Hematopoietic multipotent progenitor cell treated with erythropoietin and hydrocortisone succinate and interleukin-3 and kit ligand, for 4 days (in vitro differentiated cells): Measurements from ENCODE around the gene RACGAP1.
"Not testable (repeated sequence)": the region's sequence is repeated elsewhere in the genome, so short reads cannot be mapped to it uniquely, and the experiment has no call there.

Experiments used
- DNase-seq: peaks from one replicate; pipeline ENCODE4 v3.0.0-alpha.2; 2015

RACGAP1 gene

DNA sequence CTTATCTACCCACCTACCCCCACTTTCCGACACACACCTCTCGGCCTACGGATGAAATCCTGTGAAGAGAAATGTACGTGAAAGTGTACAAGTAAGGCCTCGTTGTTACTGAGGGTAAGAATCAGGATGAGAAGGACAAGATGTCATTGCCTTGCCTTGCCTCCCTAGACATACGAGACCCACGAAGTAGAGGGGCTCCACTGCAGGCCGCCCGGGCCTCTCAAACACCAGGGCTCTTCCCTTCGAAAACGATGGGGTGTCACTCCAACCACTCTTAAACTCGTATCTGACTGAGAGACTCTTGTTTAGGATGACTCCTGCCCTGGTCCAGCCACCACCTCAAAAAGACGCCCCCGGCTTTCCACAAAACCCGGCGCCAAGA is 498 bp downstream of the RACGAP1 start:
- peak; percentile 50 for DNase-seq

DNA sequence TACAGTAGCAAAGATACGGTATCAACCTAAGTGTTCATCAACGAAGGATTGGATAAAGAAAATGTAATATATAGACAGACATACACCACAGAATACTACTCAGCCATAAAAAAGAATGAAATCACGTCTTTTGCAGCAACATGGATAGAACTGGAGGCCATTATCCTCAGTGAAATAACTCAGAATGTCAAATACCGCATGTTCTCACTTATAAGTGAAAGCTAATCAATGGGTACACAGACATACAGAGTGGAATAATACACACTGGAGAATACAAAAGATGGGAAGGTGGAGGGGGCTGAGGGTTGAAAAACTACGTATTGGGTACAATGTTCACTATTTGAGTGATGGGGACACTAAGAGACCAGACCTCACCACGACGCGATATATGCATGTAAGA is 1.1 kb downstream of the RACGAP1 start:
- DNase-seq: no peak

DNA sequence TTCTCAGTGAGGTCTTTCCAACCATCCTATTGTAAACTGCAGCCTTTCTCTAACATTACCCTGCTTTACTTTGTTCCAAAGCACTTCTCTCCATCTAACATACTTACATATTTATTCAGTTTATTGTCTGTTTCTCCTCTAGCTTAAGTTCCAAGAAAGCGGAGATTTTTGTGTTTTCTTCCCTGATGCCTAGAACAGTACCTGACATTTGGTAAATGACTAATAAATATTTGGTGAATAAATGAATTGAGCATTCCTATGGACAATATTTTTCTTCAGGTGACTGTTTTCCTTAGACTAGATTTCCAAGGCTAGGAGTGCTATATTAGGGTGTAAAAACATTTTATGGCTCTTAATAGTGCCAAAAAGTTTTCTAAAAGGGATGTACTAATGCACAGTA is 2.4 kb downstream of the RACGAP1 start:
- no peak for DNase-seq

DNA sequence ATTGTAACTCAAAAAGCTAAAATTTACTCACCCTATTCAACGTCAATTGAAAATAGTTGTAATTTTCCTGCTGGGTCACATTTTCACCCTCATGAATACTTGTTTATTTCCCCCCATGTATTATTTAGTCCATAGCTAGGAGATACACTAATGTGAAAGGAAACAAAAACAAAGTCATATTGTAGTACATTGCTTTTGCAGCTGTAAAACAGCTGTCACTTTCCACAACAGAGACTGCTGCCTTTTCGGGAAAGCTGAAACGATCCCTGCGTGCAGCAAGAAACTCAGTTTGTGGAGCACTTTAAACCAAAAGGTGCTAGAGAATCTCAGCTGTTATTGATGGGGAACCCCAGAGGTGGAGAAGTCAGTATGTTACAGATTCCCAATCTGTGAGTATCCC is 4.3 kb downstream of the RACGAP1 start:
- no peak for DNase-seq

DNA sequence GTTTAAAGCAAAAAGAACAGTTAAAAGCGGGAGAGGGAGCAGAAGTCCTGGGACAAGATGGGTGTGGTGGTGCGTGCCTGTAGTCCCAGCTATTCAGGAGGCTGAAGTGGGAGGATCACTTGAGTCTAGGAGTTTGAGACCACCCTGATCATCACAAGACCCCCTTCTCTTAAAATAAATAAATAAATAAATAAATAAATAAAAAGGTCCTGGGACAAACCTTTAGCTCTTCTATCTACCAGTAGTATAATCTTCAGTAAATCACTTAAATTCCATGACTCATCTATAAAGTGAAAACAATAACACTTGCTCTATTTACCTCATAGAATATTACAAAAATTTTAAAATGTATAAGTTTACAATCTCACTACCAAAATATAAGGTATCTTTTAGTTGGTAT is 5.8 kb downstream of the RACGAP1 start:
- no peak for DNase-seq

DNA sequence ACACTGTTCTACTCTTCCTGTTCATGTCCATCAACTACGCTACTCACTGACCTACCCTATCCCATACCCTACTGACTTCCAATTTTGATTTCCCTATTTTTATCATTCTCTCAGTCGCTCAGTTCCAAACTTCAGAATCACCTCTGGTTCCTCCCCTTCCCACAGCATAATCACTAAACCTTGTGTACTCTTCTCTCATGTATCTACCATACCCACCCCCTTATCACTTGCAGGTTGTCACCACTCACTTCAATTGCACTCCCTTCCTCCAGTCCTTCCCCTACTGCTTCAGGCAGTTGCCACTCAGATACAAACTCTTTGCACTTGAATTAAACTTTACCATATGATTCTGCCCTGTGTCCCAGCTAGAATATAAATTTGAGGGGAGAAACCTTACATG is 6.3 kb downstream of the RACGAP1 start:
- DNase-seq: peak; percentile 18

DNA sequence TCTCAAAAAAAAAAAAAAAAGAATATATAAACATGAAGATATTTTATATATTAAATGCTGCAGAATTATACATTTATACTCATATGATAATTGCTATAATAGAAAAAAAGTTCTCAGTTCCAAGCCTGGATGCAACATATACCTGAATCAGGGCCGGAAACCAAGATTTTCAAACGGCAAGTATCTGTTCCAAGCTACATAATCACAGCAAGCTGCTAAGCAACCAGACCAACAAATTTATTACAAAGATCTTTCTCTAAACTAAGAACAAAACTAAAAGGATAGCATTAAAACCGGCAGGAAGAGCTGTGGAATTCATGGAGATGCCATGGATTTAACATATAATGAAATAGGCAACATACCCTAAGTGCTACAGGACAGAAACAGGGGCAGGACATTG is 7.1 kb downstream of the RACGAP1 start:
- DNase-seq: no peak

DNA sequence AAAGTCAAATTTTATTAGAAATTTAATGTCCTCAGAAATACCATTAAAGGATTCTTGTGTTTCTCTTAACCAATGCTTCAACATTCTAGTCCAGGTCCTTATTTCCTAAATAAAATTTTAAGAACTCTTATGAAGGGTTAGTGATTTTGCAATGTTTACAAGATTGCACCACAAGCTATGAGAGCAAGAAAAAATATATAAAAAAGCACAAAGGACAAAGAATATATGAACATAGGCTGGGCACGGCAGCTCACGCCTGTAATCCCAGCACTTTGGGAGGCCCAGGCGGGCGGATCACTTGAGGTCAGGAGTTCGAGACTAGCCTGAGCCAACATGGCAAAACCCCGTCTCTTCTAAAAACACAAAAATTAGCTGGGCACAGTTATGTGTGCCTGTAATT is 7.7 kb downstream of the RACGAP1 start:
- peak; percentile 36 for DNase-seq

DNA sequence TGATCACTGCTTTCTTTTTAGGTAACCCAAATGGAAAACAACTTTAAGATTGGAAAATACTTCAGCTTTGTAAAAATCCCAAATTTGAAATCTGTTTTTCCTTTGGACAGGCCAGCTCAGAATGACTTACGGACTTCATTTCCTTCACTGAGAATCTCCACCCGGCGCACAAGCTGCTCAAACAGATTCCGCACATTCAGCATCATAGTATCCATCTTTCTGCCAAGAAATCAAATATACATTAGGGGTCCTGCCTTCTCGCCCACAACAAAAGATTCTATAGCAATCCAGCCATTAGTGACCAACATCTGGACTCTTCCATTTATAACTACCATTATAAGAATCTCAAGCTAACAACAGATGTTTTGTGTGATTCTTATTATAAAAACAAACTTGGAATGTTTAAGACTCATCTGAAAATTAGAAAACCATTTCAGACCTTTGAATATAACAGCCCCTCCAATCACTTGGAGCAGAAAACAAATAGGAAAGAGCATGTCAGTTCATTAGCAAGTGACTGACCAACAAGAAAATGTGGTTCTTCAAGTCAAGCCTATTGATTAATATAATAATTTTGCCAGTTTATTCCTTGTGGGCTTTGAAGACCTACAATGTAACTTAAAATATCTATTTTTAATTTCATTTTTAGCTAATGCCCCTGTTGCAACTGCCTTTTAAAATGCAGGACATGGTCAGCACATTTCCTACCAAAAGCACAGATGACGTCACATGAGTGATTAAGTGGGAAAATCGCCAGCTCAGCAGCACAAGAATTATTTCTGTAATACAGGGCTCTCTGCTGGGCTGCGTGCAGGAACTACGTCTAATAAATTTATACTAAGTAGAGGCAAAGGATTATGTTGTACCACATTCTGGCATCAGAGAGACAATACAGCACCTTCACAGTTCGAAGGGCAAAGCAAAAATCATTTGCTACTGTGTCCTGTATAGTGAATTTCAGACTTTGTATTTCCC is 8.5 kb downstream of the RACGAP1 start:
- no peak for DNase-seq

DNA sequence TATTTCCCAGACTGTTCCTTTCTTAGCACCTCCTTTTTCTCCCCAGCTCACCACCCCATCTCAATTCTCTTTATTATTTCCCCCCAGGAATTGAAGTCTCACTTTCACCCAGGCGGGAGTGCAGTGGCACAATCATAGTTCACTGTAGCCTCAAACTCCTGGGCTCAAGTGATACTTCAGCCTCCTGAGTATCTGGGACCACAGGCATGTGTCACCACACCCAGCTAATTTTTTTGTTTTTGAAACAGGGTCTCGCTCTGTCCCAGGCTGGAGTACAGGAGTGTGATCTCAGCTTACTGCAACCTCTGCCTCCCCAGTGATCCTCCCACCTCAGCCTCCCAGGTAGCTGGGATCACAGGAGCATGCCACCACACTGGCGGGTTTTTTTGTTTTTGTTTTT is 11.0 kb downstream of the RACGAP1 start:
- DNase-seq: no peak

DNA sequence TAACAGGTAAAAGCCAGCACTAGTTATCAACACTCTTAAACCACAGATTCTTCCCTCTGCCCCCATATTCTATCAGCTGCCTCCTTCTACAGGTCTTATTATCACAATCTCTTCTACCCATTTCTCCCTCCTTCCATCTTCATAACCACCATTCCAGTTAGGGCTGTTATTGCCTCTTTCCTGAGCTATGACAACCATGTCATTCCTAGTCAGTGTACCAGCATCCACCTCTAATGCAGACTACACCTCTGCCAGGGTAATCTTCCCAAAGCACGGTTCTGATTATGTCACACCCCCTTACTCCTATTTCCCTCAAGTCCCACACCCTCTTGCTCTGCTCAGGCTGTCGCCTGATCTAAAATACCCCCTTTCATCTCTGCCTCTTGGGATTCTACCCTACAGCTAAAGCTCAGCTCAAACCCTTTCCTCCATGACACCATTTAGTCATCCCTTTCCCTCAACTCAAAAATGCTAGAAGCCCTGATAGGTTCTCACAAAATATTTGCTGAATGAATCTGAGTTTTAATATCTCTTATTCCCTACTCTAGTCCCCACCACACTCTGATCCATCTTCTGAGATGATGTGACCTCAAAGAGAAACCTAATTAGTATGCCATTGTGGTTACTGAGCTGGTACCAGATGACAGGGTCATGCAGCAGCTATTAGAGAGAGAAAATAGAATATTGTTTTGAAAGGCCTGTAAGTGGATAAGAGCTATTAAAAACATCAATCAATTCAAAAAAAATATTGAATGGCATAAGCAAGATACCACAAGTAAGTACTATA is 11.7 kb downstream of the RACGAP1 start:
- no peak for DNase-seq

DNA sequence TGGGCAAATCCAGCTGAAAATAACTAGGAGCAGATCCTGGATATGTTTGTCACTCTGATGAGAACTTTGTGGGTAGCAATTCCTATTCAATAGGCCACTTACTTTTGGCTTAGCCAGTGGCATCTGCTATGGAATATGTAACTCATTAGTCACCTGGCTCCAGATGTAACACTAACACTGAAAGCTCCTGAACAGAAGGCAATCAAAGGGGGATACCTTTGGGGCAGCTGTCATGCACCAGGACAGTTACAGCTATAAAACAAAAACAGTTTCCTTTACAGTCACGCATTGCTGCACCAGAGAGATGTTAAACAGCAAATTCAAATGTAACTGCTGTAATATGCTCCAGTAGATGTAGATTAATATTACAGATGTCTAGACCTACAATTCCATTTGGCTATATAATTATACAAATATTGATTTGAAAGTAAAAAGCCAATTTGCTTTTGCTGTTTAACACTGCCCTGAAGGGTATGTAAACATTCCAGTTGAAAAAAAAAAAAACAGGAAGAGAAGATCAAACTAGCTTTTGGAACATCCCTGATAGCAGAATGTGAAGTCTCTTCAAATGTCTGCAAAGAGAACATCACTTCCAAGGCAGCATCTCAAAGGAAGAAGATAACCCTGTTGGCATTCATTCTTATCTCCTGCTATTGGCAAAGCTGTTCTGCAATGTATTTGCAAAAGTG is 18.4 kb downstream of the RACGAP1 start:
- no peak for DNase-seq

DNA sequence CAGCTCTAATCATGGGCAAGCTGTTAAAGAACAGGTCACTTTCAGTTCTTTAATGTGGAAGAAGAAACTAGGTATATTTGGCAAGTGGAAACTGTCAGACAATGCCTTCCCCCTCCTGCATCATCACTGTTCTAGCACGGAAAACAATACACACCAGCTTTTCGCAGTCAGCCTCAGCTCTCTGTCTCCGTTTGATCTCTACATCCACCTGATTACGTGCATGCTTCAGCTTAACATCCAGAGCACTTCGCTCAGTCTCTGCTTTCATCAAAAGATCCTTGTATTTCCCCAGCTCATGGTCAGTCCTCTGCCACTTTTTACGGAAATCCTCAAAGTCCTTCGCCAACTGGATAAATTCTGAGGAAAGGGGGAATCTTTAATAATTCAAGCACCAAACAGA is 19.0 kb downstream of the RACGAP1 start:
- no peak for DNase-seq

DNA sequence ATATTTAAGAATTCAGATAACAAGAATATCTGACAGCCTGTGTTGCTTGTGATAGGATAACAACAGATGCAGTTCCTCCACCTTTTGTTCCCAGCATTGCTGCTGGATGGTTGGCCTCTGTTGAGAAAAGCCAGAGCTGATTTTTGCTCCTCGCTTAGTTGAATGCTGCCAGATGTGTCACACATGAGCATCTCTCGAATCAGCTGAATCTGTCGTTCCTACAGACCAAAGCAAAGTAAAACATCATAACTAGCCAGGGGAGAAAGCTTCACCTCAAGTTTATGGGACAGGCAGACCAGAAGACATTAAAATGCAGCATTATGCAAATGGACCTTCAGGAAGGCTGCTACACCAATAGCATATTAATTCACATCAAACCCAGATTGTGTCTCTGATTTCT is 20.1 kb downstream of the RACGAP1 start:
- no peak for DNase-seq

DNA sequence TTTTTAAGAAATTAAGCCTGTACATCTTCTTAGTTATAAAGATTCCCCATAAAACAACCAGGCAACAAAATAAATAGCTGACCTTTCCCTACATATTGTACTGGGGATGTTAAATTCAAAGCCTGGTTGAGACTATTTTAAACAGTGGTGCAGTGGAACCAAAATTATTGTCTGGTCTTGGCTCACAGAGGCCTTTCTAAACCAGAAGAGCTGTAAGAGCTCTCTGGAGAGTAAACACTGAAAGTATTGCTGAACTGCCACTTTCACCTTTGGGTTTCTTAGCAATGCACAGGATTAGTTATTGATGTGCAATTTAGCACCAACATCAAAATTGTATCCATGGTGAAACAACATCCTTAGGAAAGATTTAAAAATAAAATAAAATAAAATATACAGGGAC is 20.6 kb downstream of the RACGAP1 start:
- DNase-seq: no peak

DNA sequence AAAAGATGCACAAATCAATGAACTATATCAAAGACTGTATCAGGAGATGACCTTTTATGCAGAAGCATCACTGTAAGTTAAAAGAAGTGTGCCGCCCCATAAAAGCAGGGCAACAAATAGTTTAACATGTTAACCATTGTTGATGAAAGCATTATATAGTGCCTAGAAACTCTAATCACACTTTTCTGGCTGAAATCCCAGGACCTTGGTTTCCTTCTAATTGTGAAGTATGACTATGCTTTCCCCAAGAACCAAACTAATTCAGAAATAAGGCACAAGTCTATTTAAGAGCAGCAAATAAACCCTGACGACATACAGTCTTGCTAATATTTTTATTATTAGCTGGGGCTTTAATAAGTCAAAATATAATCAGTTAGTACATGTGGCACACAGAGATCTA is 21.7 kb downstream of the RACGAP1 start:
- DNase-seq: no peak

DNA sequence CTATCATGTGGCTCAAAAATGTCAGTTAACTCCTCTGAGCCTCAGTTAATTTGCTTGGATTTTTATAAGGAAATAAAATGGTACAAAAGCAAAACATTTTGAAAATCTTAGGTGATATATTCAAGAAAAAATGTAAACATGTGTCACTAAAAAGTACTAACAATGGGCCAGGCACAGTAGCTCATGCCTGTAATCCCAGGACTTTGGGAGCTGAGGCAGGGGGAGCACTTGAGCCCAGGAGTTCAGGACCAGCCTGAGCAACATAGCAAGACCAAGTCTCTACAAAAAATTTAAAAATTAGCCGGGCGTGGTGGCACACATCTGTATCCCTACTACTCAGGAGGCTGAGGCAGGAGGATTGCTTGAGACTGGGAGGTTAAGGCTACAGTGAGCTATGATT is 26.8 kb downstream of the RACGAP1 start:
- DNase-seq: no peak

DNA sequence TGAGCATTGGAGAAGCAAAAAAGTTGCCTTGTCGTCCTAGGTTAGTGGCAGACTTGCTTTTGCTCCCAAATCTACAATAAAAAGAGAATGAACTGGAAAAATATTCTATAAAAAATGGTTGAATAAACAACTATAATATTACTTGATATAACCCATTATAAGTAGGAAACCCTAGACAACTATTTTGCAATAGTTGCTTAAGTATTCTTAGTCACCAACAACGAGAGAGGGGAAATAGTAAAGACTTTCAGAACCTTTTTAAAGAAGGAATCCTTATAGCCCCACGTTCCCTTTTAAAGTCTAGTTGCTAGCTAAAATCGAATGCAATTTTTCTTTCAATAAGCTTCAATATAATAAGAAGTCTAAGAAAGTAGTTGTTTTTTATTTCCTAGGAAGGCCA is 35.0 kb downstream of the RACGAP1 start:
- no peak for DNase-seq

DNA sequence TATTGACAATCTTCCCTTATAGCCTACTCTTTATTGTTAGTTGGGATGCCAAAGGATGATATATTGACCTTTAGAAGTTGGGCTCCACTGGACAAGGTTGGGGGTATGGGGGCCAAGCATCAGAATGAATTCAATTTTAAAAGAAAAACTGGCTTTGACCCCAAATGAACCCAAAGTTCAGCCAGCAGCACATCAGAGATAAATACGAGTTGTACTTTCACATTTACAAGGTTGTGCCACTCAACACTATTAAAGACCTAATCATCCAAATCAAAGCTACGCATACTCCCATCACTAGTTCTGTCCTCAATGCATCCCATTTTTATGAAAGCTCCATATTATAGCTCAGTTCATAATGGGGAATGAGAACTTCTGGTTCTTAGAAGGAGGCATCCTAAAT is 35.9 kb downstream of the RACGAP1 start:
- not testable (repeated sequence) for DNase-seq

DNA sequence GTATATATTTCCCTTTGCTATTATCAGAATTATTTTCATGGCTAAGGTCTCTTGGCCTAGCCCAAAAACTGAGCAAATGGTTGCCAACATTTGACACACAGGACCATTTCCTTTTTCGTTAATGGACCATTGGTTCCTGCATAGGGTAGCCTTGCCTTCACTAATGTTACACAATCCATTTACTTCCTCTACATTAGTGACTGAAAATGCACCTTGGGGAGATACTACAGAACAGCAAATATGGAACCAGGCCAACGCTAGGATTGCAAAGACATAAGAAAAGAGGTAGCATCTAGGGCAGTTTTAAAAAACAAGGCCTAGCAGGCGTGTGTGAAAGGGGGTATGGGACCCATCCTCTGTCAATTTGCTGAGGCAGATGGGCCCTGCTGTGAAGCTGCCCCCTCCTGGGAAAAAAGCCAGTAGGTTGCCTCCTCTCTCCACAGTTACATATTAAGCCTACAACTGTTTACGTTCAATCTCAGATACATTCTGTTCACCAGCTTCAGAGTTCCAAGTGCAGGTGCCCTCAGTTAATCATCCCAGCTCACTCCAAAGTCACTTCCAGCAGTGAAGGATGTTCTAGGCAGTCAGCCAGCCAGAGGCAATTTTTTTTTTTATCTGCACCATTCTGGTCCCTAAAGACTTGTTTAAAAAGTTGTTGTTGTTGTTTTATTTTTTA is 37.5 kb downstream of the RACGAP1 start:
- peak; percentile 53 for DNase-seq

DNA sequence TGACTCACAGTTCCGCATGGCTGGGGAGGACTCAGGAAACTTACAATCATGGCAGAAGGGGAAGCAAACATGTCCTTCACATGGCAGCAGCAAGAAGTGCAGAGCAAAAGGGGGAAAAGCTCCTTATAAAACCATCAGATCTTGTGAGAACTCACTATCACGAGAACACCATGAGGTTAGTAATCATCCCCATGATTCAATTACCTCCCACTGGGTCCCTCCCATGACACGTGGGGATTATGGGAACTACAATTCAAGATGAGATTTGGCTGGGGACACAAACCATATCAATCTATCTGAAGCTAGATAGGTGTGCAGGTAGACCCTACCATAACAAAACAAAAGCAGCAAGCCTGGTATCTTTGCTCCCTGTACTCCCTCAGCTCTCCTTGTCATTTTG is 38.8 kb downstream of the RACGAP1 start:
- DNase-seq: not testable (repeated sequence)

DNA sequence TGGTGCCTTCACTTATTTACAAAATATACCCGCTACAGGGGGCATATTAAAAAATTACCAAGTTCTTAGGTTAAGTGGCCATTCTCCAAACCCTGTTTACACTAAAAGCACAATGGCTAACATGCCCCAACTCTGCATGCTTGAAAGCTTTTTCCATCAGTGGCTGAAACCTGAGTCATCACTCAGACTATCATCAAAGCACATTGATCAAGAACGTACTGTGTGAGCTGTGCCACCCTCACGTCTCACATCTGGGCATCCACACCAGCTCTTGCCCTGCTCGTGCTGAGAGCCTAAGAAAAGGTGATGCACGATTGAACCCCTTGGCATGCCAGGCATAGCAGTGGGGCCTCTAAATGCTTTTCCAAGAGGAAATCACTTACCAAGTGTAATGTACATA is 39.3 kb downstream of the RACGAP1 start:
- DNase-seq: no peak
